ENCODE data around the gene PHTF1. TPM values are rescaled to one million over a fixed set of nuclear protein-coding genes. Genes with fewer than 3 reads are reported as not detected.

The PHTF1 gene
- polyA plus RNA-seq, 1 donor from 2014 or later, result 46.1 TPM

GRCh38 chr1:113782406-113782805 is 23.1 kb upstream of the PHTF1 start:
- no peaks in the 10 kb centered on the region for H3K27me3 ChIP-seq (ENCODE audit: insufficient read depth, low read depth, low read length)
- H3K9ac ChIP-seq (ENCODE audit: low read length), result no peak overlapping the region
- H3K36me3 ChIP-seq (ENCODE audit: insufficient read depth, low read length), result no peaks in the 10 kb centered on the region
- H3F3A ChIP-seq (ENCODE audit: insufficient read depth, low read length, poor library complexity, severe bottlenecking), result no peaks in the 10 kb centered on the region
- no peaks in the 10 kb centered on the region for H3K9me2 ChIP-seq (ENCODE audit: insufficient read depth, low read length)
- H3K79me2 ChIP-seq (replicated peaks; ENCODE audit: insufficient read depth, low read length), result peaks cover 76% of the 10 kb centered on the region
- no peaks in the 10 kb centered on the region for H3K9me3 ChIP-seq (ENCODE audit: low read length)
- H4K20me1 ChIP-seq (ENCODE audit: insufficient read depth), result peaks cover 3% of the 10 kb centered on the region
- H3K4me3 ChIP-seq (ENCODE audit: low read length), result no peak overlapping the region
- H3K27ac ChIP-seq (ENCODE audit: low read length), result no peak overlapping the region
- H3K4me2 ChIP-seq (ENCODE audit: low read length), result no peak overlapping the region
- TF ChIP-seq TAF1 (IDR thresholded peaks at IDR 0.05; ENCODE audit: low read depth) (no peak), RAD21 (conservative IDR thresholded peaks at IDR 0.05) (no peak), EP300 (conservative IDR thresholded peaks at IDR 0.05; ENCODE audit: poor library complexity, severe bottlenecking) (no peak), MXI1 (conservative IDR thresholded peaks at IDR 0.05; ENCODE audit: poor library complexity, severe bottlenecking) (no peak), POLR2AphosphoS5 (IDR thresholded peaks at IDR 0.05) (no peak), SMC3 (conservative IDR thresholded peaks at IDR 0.05; ENCODE audit: poor library complexity) (no peak), EZH2 (IDR thresholded peaks at IDR 0.05; ENCODE audit: borderline replicate concordance, insufficient read depth, low read length, poor library complexity, severe bottlenecking) (no peak)
- no peak overlapping the region for H2AFZ ChIP-seq (ENCODE audit: low read depth, low read length)

- Histone ChIP-seq H3F3A (ENCODE audit: insufficient read depth, low read length, poor library complexity, severe bottlenecking) (no peaks in the 10 kb centered on the region), H3K27ac (ENCODE audit: low read length) (no peak overlapping the region), H3K9me2 (ENCODE audit: insufficient read depth, low read length) (no peaks in the 10 kb centered on the region), H2AFZ (ENCODE audit: low read depth, low read length) (no peak overlapping the region), H3K79me2 (replicated peaks; ENCODE audit: insufficient read depth, low read length) (peaks cover 65% of the 10 kb centered on the region), H3K4me2 (ENCODE audit: low read length) (no peak overlapping the region), H3K36me3 (ENCODE audit: insufficient read depth, low read length) (no peaks in the 10 kb centered on the region), H3K9ac (ENCODE audit: low read length) (no peak overlapping the region), H3K4me3 (ENCODE audit: low read length) (no peak overlapping the region), H3K27me3 (ENCODE audit: insufficient read depth, low read depth, low read length) (no peaks in the 10 kb centered on the region), H4K20me1 (ENCODE audit: insufficient read depth) (peaks cover 3% of the 10 kb centered on the region), H3K9me3 (ENCODE audit: low read length) (no peaks in the 10 kb centered on the region)
- TF ChIP-seq MXI1 (conservative IDR thresholded peaks at IDR 0.05; ENCODE audit: poor library complexity, severe bottlenecking), result no peak
- TF ChIP-seq REST (IDR thresholded peaks at IDR 0.05; ENCODE audit: borderline replicate concordance), result no peak
- no peak for TF ChIP-seq CTCF (IDR thresholded peaks at IDR 0.05; ENCODE audit: poor library complexity, severe bottlenecking)
- no peak for TF ChIP-seq SMC3 (conservative IDR thresholded peaks at IDR 0.05; ENCODE audit: poor library complexity)
- TF ChIP-seq RAD21 (conservative IDR thresholded peaks at IDR 0.05), result no peak
- TF ChIP-seq TAF1 (IDR thresholded peaks at IDR 0.05; ENCODE audit: low read depth), result no peak
- no peak for TF ChIP-seq POLR2AphosphoS5 (IDR thresholded peaks at IDR 0.05)
- no peak for TF ChIP-seq EZH2 (IDR thresholded peaks at IDR 0.05; ENCODE audit: borderline replicate concordance, insufficient read depth, low read length, poor library complexity, severe bottlenecking)
- no peak for TF ChIP-seq EP300 (conservative IDR thresholded peaks at IDR 0.05; ENCODE audit: poor library complexity, severe bottlenecking)
Observed at GRCh38 chr1:113780374-113781146, 21.3 kb upstream of the PHTF1 start.

Measured in neural cell (in vitro differentiated cells).